ENCODE results near the gene CTNNA1.

Gene CTNNA1

GRCh38 chr5:138947780-138948179 lies 194.6 kb downstream of the CTNNA1 start:
- Histone ChIP-seq H2AFZ (ENCODE audit: low read depth, low read length, severe bottlenecking) (no peak overlapping the region), H3K27ac (ENCODE audit: low read depth, low read length) (no peak overlapping the region), H3K9me3 (ENCODE audit: insufficient read depth, low read length) (no peaks in the 10 kb centered on the region), H3K79me2 (ENCODE audit: insufficient read depth, low read length) (no peaks in the 10 kb centered on the region), H3F3A (ENCODE audit: insufficient read depth) (no peaks in the 10 kb centered on the region), H3K36me3 (ENCODE audit: low read length) (no peaks in the 10 kb centered on the region), H3K9ac (ENCODE audit: low read length) (no peak overlapping the region), H3K27me3 (ENCODE audit: low read length) (no peaks in the 10 kb centered on the region), H3K4me2 (ENCODE audit: low read depth, low read length, poor library complexity, severe bottlenecking) (no peak overlapping the region), H3K4me3 (ENCODE audit: insufficient read depth, low read length, poor library complexity, severe bottlenecking) (no peak overlapping the region), H3K9me2 (replicated peaks; ENCODE audit: insufficient read depth, low read length) (no peaks in the 10 kb centered on the region), H4K20me1 (ENCODE audit: low read depth, low read length) (no peaks in the 10 kb centered on the region)
- no peak for TF ChIP-seq EZH2phosphoT487 (conservative IDR thresholded peaks at IDR 0.05; ENCODE audit: low read length)
- TF ChIP-seq, protein P1, sequence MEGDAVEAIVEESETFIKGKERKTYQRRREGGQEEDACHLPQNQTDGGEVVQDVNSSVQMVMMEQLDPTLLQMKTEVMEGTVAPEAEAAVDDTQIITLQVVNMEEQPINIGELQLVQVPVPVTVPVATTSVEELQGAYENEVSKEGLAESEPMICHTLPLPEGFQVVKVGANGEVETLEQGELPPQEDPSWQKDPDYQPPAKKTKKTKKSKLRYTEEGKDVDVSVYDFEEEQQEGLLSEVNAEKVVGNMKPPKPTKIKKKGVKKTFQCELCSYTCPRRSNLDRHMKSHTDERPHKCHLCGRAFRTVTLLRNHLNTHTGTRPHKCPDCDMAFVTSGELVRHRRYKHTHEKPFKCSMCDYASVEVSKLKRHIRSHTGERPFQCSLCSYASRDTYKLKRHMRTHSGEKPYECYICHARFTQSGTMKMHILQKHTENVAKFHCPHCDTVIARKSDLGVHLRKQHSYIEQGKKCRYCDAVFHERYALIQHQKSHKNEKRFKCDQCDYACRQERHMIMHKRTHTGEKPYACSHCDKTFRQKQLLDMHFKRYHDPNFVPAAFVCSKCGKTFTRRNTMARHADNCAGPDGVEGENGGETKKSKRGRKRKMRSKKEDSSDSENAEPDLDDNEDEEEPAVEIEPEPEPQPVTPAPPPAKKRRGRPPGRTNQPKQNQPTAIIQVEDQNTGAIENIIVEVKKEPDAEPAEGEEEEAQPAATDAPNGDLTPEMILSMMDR (IDR thresholded peaks at IDR 0.05; ENCODE audit: insufficient read depth, low read length, poor library complexity, severe bottlenecking) = no peak

DNA sequence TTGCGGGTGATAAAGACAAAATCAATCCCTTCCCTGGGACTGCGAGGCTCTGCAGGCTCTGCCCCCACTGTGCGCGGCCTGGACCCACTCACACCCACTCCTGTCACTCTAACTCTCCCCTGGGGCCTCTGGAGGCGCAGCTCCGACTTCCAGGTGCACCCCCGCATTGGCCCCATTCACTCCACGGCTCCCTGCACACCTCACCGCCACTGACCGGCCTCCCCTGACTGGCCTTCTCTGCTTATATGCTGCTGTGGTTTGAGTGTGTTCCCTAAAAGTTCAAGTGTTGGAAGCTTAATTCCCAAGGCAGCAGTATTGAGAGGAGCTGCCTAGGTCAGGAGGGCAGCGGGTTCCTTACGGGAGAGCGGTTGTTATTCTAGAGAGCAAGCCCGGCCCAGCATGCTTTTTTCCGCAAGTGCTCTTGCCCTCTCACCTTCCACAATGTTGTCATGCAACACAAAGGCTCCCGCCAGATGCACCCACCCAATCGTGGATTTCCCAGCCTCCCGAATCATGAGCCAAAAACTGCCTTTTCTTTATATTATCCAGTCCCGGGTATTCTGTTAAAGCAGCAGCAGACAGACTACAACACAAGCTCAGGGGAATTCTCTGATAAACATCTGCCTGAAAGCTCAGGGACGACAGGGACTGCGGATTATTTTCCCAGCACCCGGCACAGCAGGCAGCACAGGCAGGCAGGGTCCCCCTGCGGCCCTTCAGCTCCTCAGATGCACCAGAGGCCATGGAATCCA lies 195.4 kb downstream of the CTNNA1 start:
- Histone ChIP-seq H3F3A (ENCODE audit: insufficient read depth) (no peaks in the 10 kb centered on the region), H3K4me2 (ENCODE audit: low read depth, low read length, poor library complexity, severe bottlenecking) (no peak overlapping the region), H2AFZ (ENCODE audit: low read depth, low read length, severe bottlenecking) (no peak overlapping the region), H3K9ac (ENCODE audit: low read length) (no peak overlapping the region), H3K79me2 (ENCODE audit: insufficient read depth, low read length) (no peaks in the 10 kb centered on the region), H3K36me3 (ENCODE audit: low read length) (no peaks in the 10 kb centered on the region), H3K9me2 (replicated peaks; ENCODE audit: insufficient read depth, low read length) (no peaks in the 10 kb centered on the region), H3K4me3 (ENCODE audit: insufficient read depth, low read length, poor library complexity, severe bottlenecking) (no peak overlapping the region), H3K27ac (ENCODE audit: low read depth, low read length) (no peak overlapping the region), H3K27me3 (ENCODE audit: low read length) (no peaks in the 10 kb centered on the region), H4K20me1 (ENCODE audit: low read depth, low read length) (no peaks in the 10 kb centered on the region), H3K9me3 (ENCODE audit: insufficient read depth, low read length) (no peaks in the 10 kb centered on the region)
- no peak for TF ChIP-seq EZH2phosphoT487 (conservative IDR thresholded peaks at IDR 0.05; ENCODE audit: low read length)
- TF ChIP-seq, protein P1 (IDR thresholded peaks at IDR 0.05; ENCODE audit: insufficient read depth, low read length, poor library complexity, severe bottlenecking) = no peak

DNA sequence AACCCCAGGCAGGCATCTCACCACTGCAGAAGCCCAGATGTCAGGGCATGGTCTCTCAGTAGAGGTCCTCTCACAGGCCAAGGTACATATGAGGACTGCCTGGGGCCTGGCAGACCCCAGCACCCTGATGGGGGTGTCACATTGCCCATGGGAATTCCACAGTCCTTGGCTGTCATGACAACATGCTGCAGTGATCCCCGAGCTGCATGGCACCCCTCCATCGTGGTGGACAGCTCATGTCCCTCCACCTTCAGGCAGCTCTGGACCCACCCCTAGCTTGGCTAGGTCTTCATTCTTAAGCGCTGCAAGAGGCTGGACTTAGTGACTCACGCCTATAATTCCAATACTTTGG lies 196.0 kb downstream of the CTNNA1 start:
- H3K27me3 ChIP-seq (ENCODE audit: low read length) = no peaks in the 10 kb centered on the region
- no peaks in the 10 kb centered on the region for H4K20me1 ChIP-seq (ENCODE audit: low read depth, low read length)
- H3K4me2 ChIP-seq (ENCODE audit: low read depth, low read length, poor library complexity, severe bottlenecking) = no peak overlapping the region
- TF ChIP-seq EZH2phosphoT487 (conservative IDR thresholded peaks at IDR 0.05; ENCODE audit: low read length) = no peak
- TF ChIP-seq, protein P1 (IDR thresholded peaks at IDR 0.05; ENCODE audit: insufficient read depth, low read length, poor library complexity, severe bottlenecking) = no peak
- H3K9me3 ChIP-seq (ENCODE audit: insufficient read depth, low read length) = no peaks in the 10 kb centered on the region
- no peaks in the 10 kb centered on the region for H3K79me2 ChIP-seq (ENCODE audit: insufficient read depth, low read length)
- no peak overlapping the region for H3K9ac ChIP-seq (ENCODE audit: low read length)
- H2AFZ ChIP-seq (ENCODE audit: low read depth, low read length, severe bottlenecking) = no peak overlapping the region
- H3K4me3 ChIP-seq (ENCODE audit: insufficient read depth, low read length, poor library complexity, severe bottlenecking) = no peak overlapping the region
- H3K9me2 ChIP-seq (replicated peaks; ENCODE audit: insufficient read depth, low read length) = no peaks in the 10 kb centered on the region
- H3K27ac ChIP-seq (ENCODE audit: low read depth, low read length) = no peak overlapping the region
- H3K36me3 ChIP-seq (ENCODE audit: low read length) = no peaks in the 10 kb centered on the region
- no peaks in the 10 kb centered on the region for H3F3A ChIP-seq (ENCODE audit: insufficient read depth)

All from SU-DHL-6 (cell line).